Fibroblast of peridontal ligament (primary cell): Measurements from ENCODE around the gene GARIN1A.
"Not testable (repeated sequence)": the region's sequence is repeated elsewhere in the genome, so short reads cannot be mapped to it uniquely, and the experiment has no call there.

Experiments
- DNase-seq: peaks from one replicate; pipeline ENCODE4 v3.0.0-alpha.2; 2010; ENCODE audit errors: extremely low read depth

GARIN1A gene

GRCh38 chr7:128683270-128683669 is 11.2 kb downstream of the GARIN1A start:
- not testable (repeated sequence) for DNase-seq

GRCh38 chr7:128683738-128684137 is 11.6 kb downstream of the GARIN1A start:
- DNase-seq, result not testable (repeated sequence)

DNA sequence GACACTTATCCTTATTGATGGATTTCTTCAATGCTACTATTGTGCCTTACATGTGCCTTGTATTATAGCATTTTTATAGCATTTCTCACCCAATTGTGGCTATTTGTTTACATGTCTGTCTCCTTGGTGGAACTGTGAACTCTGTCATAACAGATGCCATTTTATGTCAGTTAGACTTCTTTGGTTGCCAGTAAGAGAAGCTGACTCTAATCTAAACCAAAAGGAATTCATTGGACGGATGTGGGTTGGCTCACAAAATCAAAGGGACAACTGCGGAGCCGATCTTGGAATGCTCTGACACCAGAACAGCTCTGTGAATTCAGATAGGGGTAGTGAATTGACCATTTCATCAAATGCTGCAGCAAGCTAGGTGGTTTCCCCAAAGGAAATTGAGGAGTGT is 15.0 kb downstream of the GARIN1A start:
- DNase-seq, result no peak

- DNase-seq, result no peak
These were observed 16.4 kb downstream of the GARIN1A start for GRCh38 chr7:128688492-128688891.

GRCh38 chr7:128689161-128689935 is 17.3 kb downstream of the GARIN1A start:
- not testable (repeated sequence) for DNase-seq

- DNase-seq, result no peak
These were observed 19.1 kb downstream of the GARIN1A start for GRCh38 chr7:128691227-128691626.

DNA sequence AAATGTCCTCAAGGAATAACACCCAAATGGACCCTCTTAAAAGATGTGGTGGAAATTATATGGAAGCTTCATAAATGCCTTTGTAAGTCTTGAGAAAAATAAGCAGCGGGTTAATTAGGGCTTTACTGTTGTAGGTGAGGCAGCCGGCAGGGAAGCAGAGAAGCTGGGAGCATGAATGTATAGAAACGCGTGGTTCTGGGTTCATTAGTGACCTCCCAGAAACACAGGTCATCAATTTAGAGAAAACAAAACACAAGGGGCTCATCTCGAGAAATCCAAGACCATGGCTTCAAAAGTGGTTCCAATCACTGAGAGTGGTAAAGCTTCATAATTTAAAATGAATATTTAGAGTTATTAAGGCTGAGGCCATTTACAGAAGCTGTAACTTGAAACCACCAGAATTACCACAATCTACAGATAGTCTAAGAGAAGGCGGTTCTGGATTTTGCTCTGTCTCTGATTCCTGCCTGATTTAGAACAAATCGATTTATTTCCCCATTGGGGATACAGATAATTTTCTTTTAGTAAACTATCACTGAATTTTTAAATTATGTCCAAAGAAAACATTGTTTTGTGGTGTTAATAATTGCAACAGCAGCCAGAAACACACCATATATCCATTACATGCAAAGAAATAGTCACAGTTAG is 20.7 kb downstream of the GARIN1A start:
- no peak for DNase-seq

DNA sequence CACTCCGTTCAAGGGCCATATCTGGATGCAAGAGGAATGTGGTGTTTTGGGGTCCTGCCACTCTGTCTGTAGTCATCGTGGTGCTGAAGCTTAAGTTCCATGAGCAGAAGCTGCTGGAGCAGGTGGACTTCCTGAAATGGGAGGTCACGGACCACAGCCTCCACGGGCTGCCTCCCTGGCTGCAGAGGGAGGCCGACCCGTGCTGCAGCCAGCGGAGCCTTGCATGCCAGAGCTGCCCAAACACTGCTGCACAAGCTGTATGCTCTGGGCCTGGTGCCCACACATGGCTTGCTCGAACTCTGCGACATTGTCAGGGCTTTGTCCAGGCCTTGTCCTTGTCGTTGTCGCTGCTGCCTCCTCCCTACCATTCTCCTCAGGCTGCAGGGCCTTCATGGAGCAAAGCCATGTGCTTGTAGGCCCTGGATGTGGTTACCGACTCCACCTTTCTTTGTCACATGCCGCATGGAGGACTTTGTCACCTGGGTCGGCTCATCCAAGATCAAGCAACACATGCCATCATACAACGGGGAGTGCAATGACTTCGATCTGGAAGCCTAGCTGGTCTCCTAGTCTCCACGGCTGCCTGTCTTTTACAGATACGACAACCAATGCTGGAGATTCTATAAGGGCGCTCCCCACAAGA is 21.4 kb downstream of the GARIN1A start:
- no peak for DNase-seq

DNA sequence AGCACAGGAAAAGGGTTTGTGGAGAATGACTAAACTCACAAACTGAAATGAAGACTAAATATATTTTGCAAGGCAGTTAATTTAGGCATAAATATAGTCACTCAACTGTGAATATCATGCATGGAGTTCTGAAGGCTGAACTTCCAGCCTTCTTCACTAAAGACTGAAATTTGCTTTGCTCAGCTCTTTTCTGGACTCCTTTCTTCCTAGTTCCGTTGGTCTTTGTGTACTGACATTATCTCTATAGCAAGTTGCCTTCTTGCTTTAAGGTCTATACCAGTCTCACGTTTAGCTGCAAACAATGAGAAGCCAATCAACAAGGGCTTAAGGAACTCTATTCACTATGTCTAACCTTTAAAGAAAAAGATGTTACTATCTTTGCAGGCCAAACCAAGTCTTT is 22.6 kb downstream of the GARIN1A start:
- no peak for DNase-seq

- DNase-seq, result peak; percentile 49
These were observed 25.3 kb downstream of the GARIN1A start for GRCh38 chr7:128697302-128697905.

DNA sequence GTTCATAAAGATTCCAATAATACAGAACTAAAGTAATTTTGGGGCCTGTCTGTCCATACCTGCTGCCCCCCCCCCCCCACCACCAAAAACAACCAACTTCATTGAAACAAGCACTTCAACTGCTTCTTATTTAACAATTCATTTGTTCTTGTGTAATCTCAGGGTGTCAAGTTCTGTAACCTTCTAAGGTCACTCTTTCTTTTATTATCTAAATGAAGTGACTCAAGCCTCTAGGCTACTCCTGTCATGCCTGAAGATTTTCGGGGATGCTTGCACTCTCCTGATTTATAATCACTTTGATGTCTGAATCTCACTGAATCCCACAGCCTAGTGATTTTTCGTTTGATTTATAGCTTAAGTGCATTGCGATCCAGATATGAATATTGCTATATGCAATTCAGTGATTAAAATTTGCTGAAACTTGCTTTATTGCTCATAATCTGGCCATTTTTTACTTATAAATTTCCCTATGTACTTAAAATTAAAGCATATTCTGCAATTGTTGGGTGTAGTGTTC is 27.2 kb downstream of the GARIN1A start:
- DNase-seq, result no peak

DNA sequence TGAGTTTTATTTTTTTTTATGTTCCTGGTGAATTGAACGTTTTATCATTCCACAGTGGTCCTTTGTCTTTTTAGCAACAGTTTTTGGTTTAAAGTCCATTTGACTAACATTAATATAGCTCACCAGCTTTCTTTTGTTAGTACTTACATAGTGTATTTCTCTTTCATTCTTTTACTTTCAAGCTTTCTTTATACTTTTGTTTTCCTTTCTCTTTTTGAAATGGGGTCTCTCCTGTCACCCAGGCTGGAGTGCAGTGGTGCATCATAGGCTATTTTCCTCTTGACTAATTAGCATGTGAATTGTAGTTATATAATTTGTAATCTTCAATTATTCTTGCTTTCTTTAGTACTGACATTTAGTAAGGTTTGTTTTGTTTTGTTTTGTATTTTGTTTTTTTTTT is 27.8 kb downstream of the GARIN1A start:
- DNase-seq, result no peak

DNA sequence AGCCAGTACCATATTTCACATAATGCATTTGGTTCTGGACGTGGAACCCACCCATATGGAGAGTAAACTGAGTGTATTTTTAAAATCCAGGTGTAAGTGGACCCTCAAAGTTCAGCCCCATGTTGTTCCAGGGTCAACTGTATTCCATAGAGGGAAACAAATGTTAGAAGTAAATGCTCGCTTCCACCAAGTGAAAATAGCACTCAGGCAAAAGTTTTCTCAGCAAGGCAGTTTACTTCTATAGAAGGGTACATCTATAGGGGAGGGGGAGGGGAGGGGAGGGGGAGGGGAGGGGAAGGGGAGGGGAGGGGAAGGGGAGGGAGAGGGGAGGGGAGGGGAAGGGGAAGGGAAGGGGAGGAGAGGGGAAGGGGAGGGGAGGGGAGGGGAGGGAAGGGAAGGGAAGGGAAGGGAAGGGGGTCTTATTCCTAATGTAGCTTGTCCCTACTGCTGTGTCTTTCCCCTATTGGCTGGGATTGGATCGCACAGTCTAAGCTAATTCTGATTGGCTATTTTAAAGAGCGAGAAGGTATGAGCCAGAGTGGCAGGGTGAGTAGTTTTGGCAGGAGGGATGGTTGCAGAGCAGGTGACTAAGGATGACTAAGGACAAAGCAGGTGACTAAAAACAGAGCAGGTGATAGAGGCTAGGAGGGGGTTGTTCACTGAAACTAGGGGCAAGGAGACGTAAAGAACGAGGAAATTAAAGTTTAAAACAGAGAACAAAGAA is 29.1 kb downstream of the GARIN1A start:
- DNase-seq, result no peak

DNA sequence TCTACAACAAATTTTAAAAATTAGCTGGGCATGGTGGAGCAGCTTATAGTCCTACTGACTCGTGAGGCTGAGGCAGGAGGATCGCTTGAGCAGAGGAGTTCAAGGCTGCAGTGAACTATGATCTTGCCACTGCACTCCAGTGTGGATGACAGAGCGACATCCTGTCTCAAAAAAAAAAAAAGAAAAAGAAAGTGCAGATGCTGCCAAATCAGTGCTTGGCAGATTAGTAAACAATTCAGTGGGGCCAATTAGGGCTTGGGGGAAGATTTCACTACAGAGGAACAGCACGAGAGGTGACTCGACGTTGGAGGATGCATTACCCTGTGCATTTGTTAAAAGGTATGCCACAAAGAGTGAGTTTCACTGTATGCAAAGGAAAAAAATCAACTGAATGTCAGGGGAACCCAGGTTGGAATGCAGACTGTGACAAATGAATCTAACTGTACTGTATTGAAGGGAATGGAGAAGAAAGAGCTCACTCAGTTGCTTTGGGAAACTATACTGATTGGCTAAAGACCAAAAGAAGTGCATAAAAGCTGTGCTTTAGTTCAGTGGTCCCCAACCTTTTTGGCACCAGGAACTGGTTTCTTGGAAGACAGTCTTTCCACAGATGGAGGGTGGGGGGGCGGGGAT is 31.6 kb downstream of the GARIN1A start:
- no peak for DNase-seq

DNA sequence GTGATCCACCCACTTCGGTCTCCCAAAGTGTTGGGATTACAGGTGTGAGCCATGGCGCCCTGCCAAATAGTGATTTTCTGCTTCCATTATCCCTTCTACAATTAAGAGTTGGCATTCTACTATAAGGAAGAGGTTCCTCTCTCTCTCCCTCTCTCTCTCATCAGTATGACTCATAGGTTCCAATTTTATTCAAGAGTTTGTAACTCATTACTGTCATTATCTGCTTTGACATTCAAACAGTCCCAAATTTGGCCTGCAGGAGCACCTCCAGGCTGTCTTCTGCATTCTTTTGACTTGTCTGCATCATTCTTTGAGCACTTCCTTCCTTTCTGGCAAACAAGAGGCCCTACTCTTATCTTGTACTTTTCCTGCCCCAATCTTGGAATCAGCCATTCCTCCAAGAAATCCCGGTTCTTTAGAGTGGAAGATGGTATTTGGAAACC is 33.8 kb downstream of the GARIN1A start:
- DNase-seq, result peak; percentile 10

- DNase-seq, result no peak
These were observed 35.7 kb downstream of the GARIN1A start for GRCh38 chr7:128707752-128708151.

GRCh38 chr7:128708235-128708634 is 36.1 kb downstream of the GARIN1A start:
- no peak for DNase-seq

DNA sequence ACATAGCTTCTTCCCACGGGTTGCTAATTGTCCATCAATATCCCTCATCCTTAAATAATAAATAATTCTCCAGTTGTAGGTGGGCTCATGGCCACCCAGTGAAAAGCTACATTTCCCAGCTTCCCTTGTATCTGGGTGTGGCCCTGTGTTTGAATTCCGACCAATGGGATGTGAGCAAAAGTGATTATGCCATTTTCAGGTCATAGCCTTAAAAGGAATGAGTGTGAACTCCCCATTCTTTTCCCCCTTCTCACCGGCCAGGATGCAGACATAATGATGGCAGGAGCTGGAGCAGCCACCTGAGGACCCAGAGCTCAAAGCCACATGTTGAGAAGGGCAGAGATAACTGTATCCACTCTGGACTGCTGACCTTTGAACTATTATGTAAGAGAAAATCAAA is 36.7 kb downstream of the GARIN1A start:
- no peak for DNase-seq

GRCh38 chr7:128710481-128710880 is 38.4 kb downstream of the GARIN1A start:
- peak; percentile 22 for DNase-seq

- DNase-seq, result no peak
These were observed 41.7 kb downstream of the GARIN1A start for GRCh38 chr7:128713794-128714193.
